Measurements from ENCODE around the gene PPIF. TPM values are rescaled to one million over a fixed set of nuclear protein-coding genes. Genes with fewer than 3 reads are reported as not detected.

Gene PPIF
- total RNA-seq, 1 donor from 2014 or later: 16.2 TPM

- peaks cover 21% of the 10 kb centered on the region for H3K4me1 Mint-ChIP-seq (ENCODE audit: low read depth)
- H3K9me3 Mint-ChIP-seq (ENCODE audit: low read depth): peaks cover 3% of the 10 kb centered on the region
- peak overlapping the region; percentile 47 for H3K27ac Mint-ChIP-seq (ENCODE audit: unreplicated experiment)
- H3K36me3 Mint-ChIP-seq (ENCODE audit: low read depth): peaks cover 2% of the 10 kb centered on the region
- no peak overlapping the region for H3K4me3 Mint-ChIP-seq (ENCODE audit: unreplicated experiment)
- peak; percentile 77 for DNase-seq (ENCODE audit: low spot score)
- TF ChIP-seq CTCF (IDR thresholded peaks at IDR 0.05): no peak
- H3K27me3 Mint-ChIP-seq (ENCODE audit: low read depth): no peaks in the 10 kb centered on the region
Observed at GRCh38 chr10:79375321-79376077, 28.2 kb downstream of the PPIF start.

GRCh38 chr10:79376078-79376628, 28.9 kb downstream of the PPIF start:
- H3K36me3 Mint-ChIP-seq (ENCODE audit: low read depth): peaks cover 2% of the 10 kb centered on the region
- H3K27me3 Mint-ChIP-seq (ENCODE audit: low read depth): no peaks in the 10 kb centered on the region
- peak overlapping the region; percentile 7 for H3K27ac Mint-ChIP-seq (ENCODE audit: unreplicated experiment)
- TF ChIP-seq CTCF (IDR thresholded peaks at IDR 0.05): no peak
- H3K9me3 Mint-ChIP-seq (ENCODE audit: low read depth): peaks cover 3% of the 10 kb centered on the region
- peaks cover 28% of the 10 kb centered on the region for H3K4me1 Mint-ChIP-seq (ENCODE audit: low read depth)
- no peak overlapping the region for H3K4me3 Mint-ChIP-seq (ENCODE audit: unreplicated experiment)
- DNase-seq (ENCODE audit: low spot score): peak; percentile 70

DNA sequence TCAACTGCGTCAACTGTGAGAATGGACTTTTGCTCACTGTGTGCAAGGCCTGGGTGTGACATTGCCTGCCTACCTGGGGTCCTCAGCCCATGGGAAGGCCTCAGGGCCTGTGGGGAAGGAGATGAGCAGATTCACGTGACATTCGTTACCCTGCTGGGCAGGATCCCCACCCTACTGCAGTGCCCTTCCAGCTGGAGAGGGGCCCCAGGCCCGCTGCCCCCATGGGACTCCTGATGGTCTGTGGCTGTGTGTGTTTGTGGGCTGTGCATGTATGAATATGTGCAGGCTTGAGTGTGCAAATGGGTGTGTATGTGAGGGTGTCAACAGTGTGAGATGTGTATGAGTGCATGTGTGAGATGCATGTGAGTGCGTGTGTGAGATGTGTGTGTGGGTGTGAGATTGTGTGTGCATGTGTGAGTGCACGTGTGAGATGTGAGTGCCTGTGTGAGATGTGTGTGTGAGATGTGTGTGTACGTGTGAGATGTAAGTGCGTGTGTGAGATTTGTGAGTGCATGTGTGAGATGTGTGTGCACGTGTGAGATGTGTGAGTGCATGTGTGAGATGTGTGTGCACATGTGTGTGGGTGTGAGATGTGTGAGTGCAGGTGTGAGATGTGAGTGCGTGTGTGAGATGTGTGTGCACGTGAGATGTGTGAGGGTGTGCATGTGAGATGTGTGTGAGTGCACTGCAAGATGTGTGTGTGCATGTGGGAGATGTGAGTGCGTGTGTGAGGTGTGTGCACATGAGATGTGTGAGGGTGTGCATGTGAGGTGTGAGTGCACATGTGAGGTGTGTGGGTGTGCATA, 29.7 kb downstream of the PPIF start:
- no peak for TF ChIP-seq CTCF (IDR thresholded peaks at IDR 0.05)
- Mint-ChIP-seq H3K27me3 (ENCODE audit: low read depth) (no peaks in the 10 kb centered on the region), H3K9me3 (ENCODE audit: low read depth) (no peaks in the 10 kb centered on the region), H3K4me1 (ENCODE audit: low read depth) (peaks cover 36% of the 10 kb centered on the region), H3K4me3 (ENCODE audit: unreplicated experiment) (no peak overlapping the region), H3K36me3 (ENCODE audit: low read depth) (no peaks in the 10 kb centered on the region), H3K27ac (ENCODE audit: unreplicated experiment) (no peak overlapping the region)
- peak; percentile 70 for DNase-seq (ENCODE audit: low spot score)

DNA sequence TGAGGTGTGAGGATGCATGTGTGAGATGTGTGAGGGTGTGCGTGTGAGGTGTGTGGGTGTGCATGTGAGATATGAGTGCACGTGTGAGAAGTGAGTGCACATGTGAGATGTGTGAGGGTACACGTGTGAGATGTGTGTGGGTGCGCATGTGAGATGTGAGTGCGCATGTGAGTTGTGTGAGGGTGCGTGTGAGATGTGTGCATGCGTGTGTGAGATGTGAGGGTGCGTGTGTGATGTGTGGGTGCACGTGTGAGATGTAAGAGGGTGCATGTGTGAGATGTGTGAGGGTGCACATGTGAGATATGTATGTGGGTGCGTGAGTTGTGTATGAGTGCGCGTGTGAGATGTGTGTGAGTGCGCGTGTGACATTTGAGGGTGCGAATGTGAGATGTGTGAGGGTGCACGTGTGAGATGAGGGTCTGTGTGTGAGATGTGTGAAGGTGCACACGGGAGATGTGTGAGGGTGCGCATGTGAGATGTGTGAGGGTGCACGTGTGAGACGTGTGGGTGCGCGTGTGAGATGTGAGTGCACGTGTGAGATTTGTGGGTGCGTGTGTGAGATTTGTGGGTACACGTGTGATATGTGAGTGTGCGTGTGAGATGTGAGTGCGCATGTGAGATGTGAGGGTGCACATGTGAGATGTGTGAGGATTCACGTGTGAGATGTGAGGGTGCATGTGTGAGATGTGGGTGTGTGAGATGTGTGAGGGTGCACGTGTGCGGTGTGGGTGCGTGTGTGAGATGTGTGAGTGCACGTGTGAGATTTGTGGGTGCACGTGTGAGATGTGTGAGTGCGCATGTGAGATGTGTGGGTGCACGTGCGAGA, 30.5 kb downstream of the PPIF start:
- no peak overlapping the region for H3K27ac Mint-ChIP-seq (ENCODE audit: unreplicated experiment)
- H3K4me3 Mint-ChIP-seq (ENCODE audit: unreplicated experiment): no peak overlapping the region
- peaks cover 44% of the 10 kb centered on the region for H3K4me1 Mint-ChIP-seq (ENCODE audit: low read depth)
- H3K27me3 Mint-ChIP-seq (ENCODE audit: low read depth): no peaks in the 10 kb centered on the region
- TF ChIP-seq CTCF (IDR thresholded peaks at IDR 0.05): no peak
- peak; percentile 46 for DNase-seq (ENCODE audit: low spot score)
- H3K36me3 Mint-ChIP-seq (ENCODE audit: low read depth): no peaks in the 10 kb centered on the region
- no peaks in the 10 kb centered on the region for H3K9me3 Mint-ChIP-seq (ENCODE audit: low read depth)

DNA sequence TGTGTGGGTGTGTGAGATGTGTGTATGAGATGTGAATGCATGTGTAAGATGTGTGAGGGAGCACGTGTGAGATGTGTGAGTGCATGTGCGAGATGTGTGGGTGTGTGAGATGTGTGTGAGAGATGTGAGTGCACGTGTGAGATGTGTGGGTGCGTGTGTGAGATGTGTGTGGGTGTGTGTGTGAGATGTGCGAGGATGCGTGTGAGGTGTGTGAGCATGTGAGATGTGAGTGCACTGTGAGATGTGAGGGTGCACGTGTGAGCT, 31.0 kb downstream of the PPIF start:
- peaks cover 47% of the 10 kb centered on the region for H3K4me1 Mint-ChIP-seq (ENCODE audit: low read depth)
- no peak for TF ChIP-seq CTCF (IDR thresholded peaks at IDR 0.05)
- no peaks in the 10 kb centered on the region for H3K27me3 Mint-ChIP-seq (ENCODE audit: low read depth)
- H3K9me3 Mint-ChIP-seq (ENCODE audit: low read depth): no peaks in the 10 kb centered on the region
- H3K27ac Mint-ChIP-seq (ENCODE audit: unreplicated experiment): no peak overlapping the region
- no peak overlapping the region for H3K4me3 Mint-ChIP-seq (ENCODE audit: unreplicated experiment)
- no peaks in the 10 kb centered on the region for H3K36me3 Mint-ChIP-seq (ENCODE audit: low read depth)
- DNase-seq (ENCODE audit: low spot score): peak; percentile 32
